ENCODE measurements around the gene FAM20C. TPM values are rescaled to one million over a fixed set of nuclear protein-coding genes. Genes with fewer than 3 reads are reported as not detected.

The FAM20C gene
- total RNA-seq, 1 experiment from 2014 or later, result 87.9 TPM

- CTCF ChIA-PET, result no interaction called here
- no TSS peak for BruUV-seq (replicated peaks)
- Histone ChIP-seq H3K4me2 (ENCODE audit: low read length) (no peak overlapping the region), H3K9me2 (replicated peaks; ENCODE audit: low read length) (no peaks in the 10 kb centered on the region), H3K9me3 (ENCODE audit: low read length) (no peaks in the 10 kb centered on the region), H3K36me3 (ENCODE audit: low read depth, low read length) (peaks cover 4% of the 10 kb centered on the region; the same call in 1 of the 2 replicates), H4K20me1 (ENCODE audit: low read length) (no peaks in the 10 kb centered on the region), H3K27me3 (ENCODE audit: low read length) (no peaks in the 10 kb centered on the region), H3F3A (ENCODE audit: low read length, unreplicated experiment) (no peaks in the 10 kb centered on the region), H2AFZ (ENCODE audit: low read length) (no peak overlapping the region), H3K9ac (ENCODE audit: low read length) (no peak overlapping the region), H3K27ac (ENCODE audit: low read length) (no peak overlapping the region), H3K79me2 (ENCODE audit: low read length) (no peaks in the 10 kb centered on the region), H3K4me1 (ENCODE audit: insufficient read depth, low read length) (no peaks in the 10 kb centered on the region), H3K4me3 (ENCODE audit: low read length) (no peak overlapping the region)
- TF ChIP-seq EZH2phosphoT487 (IDR thresholded peaks at IDR 0.05; ENCODE audit: borderline replicate concordance, low read length) (no peak), EZH2 (IDR thresholded peaks at IDR 0.05; ENCODE audit: low read length, unreplicated experiment) (no peak), CTCF (conservative IDR thresholded peaks at IDR 0.05; ENCODE audit: low read depth, low read length) (no peak)
- ATAC-seq, result no peak
- POLR2A ChIA-PET (ENCODE audit: unreplicated experiment), result no interaction called here
- no peak for DNase-seq
- intact Hi-C loops (cut with micrococcal nuclease), result no loop called here
Measured at GRCh38 chr7:248732-249435, 56.5 kb downstream of the FAM20C start.

GRCh38 chr7:249989-250388 lies 57.6 kb downstream of the FAM20C start:
- no peaks in the 10 kb centered on the region for H4K20me1 ChIP-seq (ENCODE audit: low read length)
- H3K4me1 ChIP-seq (ENCODE audit: insufficient read depth, low read length), result no peaks in the 10 kb centered on the region
- no peak for TF ChIP-seq EZH2 (IDR thresholded peaks at IDR 0.05; ENCODE audit: low read length, unreplicated experiment)
- DNase-seq, result no peak
- no peaks in the 10 kb centered on the region for H3F3A ChIP-seq (ENCODE audit: low read length, unreplicated experiment)
- BruUV-seq (replicated peaks), result no TSS peak
- H3K9me3 ChIP-seq (ENCODE audit: low read length), result no peaks in the 10 kb centered on the region
- ChIA-PET CTCF (no interaction called here), POLR2A (ENCODE audit: unreplicated experiment) (interaction anchor here (0.6 kb wide), 1 partner anchor 98 kb away, joined by 3 read pairs; no protein-coding TSS in a partner anchor)
- intact Hi-C loops (cut with micrococcal nuclease), result no loop called here
- no peak overlapping the region for H3K4me3 ChIP-seq (ENCODE audit: low read length)
- H3K9ac ChIP-seq (ENCODE audit: low read length), result no peak overlapping the region
- peaks cover 4% of the 10 kb centered on the region; the same call in 1 of the 2 replicates for H3K36me3 ChIP-seq (ENCODE audit: low read depth, low read length)
- H3K27me3 ChIP-seq (ENCODE audit: low read length), result no peaks in the 10 kb centered on the region
- no peak overlapping the region for H3K4me2 ChIP-seq (ENCODE audit: low read length)
- H3K79me2 ChIP-seq (ENCODE audit: low read length), result no peaks in the 10 kb centered on the region
- H3K27ac ChIP-seq (ENCODE audit: low read length), result no peak overlapping the region
- no peaks in the 10 kb centered on the region for H3K9me2 ChIP-seq (replicated peaks; ENCODE audit: low read length)
- H2AFZ ChIP-seq (ENCODE audit: low read length), result no peak overlapping the region
- no peak for ATAC-seq

GRCh38 chr7:250523-250922 lies 58.2 kb downstream of the FAM20C start:
- no TSS peak for BruUV-seq (replicated peaks)
- Histone ChIP-seq H3K27me3 (ENCODE audit: low read length) (no peaks in the 10 kb centered on the region), H3K27ac (ENCODE audit: low read length) (no peak overlapping the region), H3K4me2 (ENCODE audit: low read length) (no peak overlapping the region), H3K4me3 (ENCODE audit: low read length) (no peak overlapping the region), H3K9ac (ENCODE audit: low read length) (no peak overlapping the region), H3K79me2 (ENCODE audit: low read length) (no peaks in the 10 kb centered on the region), H4K20me1 (ENCODE audit: low read length) (no peaks in the 10 kb centered on the region), H3F3A (ENCODE audit: low read length, unreplicated experiment) (no peaks in the 10 kb centered on the region), H3K36me3 (ENCODE audit: low read depth, low read length) (peaks cover 4% of the 10 kb centered on the region; the same call in 1 of the 2 replicates), H3K9me3 (ENCODE audit: low read length) (no peaks in the 10 kb centered on the region), H3K4me1 (ENCODE audit: insufficient read depth, low read length) (no peaks in the 10 kb centered on the region), H3K9me2 (replicated peaks; ENCODE audit: low read length) (no peaks in the 10 kb centered on the region), H2AFZ (ENCODE audit: low read length) (no peak overlapping the region)
- ChIA-PET CTCF (no interaction called here), POLR2A (ENCODE audit: unreplicated experiment) (no interaction called here)
- ATAC-seq, result no peak
- no peak for TF ChIP-seq EZH2 (IDR thresholded peaks at IDR 0.05; ENCODE audit: low read length, unreplicated experiment)
- no peak for TF ChIP-seq CTCF (conservative IDR thresholded peaks at IDR 0.05; ENCODE audit: low read depth, low read length)
- TF ChIP-seq EZH2phosphoT487 (IDR thresholded peaks at IDR 0.05; ENCODE audit: borderline replicate concordance, low read length), result no peak
- intact Hi-C loops (cut with micrococcal nuclease), result no loop called here
- DNase-seq, result no peak

Measured in PC-3 (cell line).